Activated naive CD8-positive, alpha-beta T cell treated with anti-CD3 and anti-CD28 coated beads, Interleukin-2, amount 50 U/mL, for 24 hours (primary cell): ENCODE measurements around the gene PEG3.

Source experiments
- ATAC-seq: fragments of 150-1000 bp; cut with Tn5 transposase; one replicate; pipeline ENCODE4 v1.10.0; 2021
- DNase-seq: peaks from one replicate; pipeline ENCODE4 v3.0.0; 2021
- H3K27ac Mint-ChIP-seq: one replicate; pipeline ENCODE4 v1.8.0; 2021; ENCODE audit warnings: mild to moderate bottlenecking, mixed read lengths
- H3K27me3 Mint-ChIP-seq: one replicate; pipeline ENCODE4 v1.8.0; 2021; ENCODE audit warnings: mixed read lengths
- H3K36me3 Mint-ChIP-seq: one replicate; pipeline ENCODE4 v1.8.0; 2021; ENCODE audit warnings: low read depth, mixed read lengths
- H3K4me1 Mint-ChIP-seq: one replicate; pipeline ENCODE4 v1.8.0; 2021; ENCODE audit warnings: mixed read lengths
- H3K4me3 Mint-ChIP-seq: one replicate; pipeline ENCODE4 v1.8.0; 2021; ENCODE audit warnings: mild to moderate bottlenecking, moderate library complexity, mixed read lengths
- H3K9me3 Mint-ChIP-seq: one replicate; pipeline ENCODE4 v1.8.0; 2021; ENCODE audit warnings: mixed read lengths

Gene PEG3

GRCh38 chr19:56832352-56832928 is 8.1 kb downstream of the PEG3 start:
- H3K4me3 Mint-ChIP-seq = no peak overlapping the region
- peaks cover 6% of the 10 kb centered on the region for H3K27me3 Mint-ChIP-seq
- peaks cover 6% of the 10 kb centered on the region for H3K36me3 Mint-ChIP-seq
- no peak for ATAC-seq
- peaks cover 37% of the 10 kb centered on the region for H3K9me3 Mint-ChIP-seq
- no peak for DNase-seq
- no peak overlapping the region for H3K27ac Mint-ChIP-seq
- H3K4me1 Mint-ChIP-seq = no peaks in the 10 kb centered on the region

DNA sequence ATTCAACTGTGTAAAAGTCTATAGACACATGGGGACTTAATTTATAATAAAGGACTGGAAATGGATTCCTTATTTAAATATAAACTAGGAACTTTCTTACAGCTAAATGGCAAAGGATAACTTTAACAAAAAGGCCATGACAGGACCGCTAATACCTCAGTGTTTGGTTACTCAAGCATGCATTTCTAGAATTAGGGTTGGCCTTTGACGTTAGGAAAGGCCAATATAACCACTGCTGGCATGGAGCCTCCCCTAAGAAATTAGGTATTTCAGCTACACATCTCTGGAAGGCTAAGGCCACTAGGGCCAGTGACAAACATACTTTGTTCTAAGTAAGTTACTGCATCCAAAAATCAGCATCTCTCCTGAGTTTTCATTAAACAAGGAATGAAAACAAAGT is 9.3 kb downstream of the PEG3 start:
- H3K36me3 Mint-ChIP-seq = peaks cover 4% of the 10 kb centered on the region
- no peak overlapping the region for H3K4me3 Mint-ChIP-seq
- no peaks in the 10 kb centered on the region for H3K4me1 Mint-ChIP-seq
- DNase-seq = no peak
- H3K9me3 Mint-ChIP-seq = peaks cover 30% of the 10 kb centered on the region
- no peak overlapping the region for H3K27ac Mint-ChIP-seq
- no peak for ATAC-seq
- H3K27me3 Mint-ChIP-seq = peaks cover 2% of the 10 kb centered on the region

DNA sequence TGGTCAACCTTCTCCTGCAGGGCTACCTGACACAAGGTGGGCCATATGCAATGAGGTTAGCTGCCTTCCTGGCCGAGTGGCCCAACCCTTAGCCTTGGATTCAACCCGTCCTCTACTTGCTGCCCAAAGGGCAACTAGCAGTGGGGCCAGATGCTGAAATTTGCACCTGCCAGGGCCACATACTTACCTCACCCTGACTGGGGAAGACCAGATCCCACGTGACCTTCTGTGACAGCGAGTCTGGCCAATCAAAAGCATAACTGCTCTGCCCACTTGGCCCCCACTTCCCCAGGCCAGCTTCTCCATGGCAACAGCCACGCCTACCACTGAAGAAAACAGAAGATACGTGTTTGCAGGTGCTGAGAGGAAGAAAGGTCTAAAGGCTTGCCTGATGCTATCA is 10.9 kb downstream of the PEG3 start:
- peaks cover 25% of the 10 kb centered on the region for H3K9me3 Mint-ChIP-seq
- no peak overlapping the region for H3K27ac Mint-ChIP-seq
- H3K4me3 Mint-ChIP-seq = no peak overlapping the region
- H3K36me3 Mint-ChIP-seq = no peaks in the 10 kb centered on the region
- no peak for ATAC-seq
- H3K4me1 Mint-ChIP-seq = no peaks in the 10 kb centered on the region
- no peaks in the 10 kb centered on the region for H3K27me3 Mint-ChIP-seq
- no peak for DNase-seq

- no peaks in the 10 kb centered on the region for H3K27me3 Mint-ChIP-seq
- no peak overlapping the region for H3K27ac Mint-ChIP-seq
- peaks cover 28% of the 10 kb centered on the region for H3K9me3 Mint-ChIP-seq
- ATAC-seq (no peak), DNase-seq (no peak)
- H3K36me3 Mint-ChIP-seq = no peaks in the 10 kb centered on the region
- H3K4me1 Mint-ChIP-seq = no peaks in the 10 kb centered on the region
- H3K4me3 Mint-ChIP-seq = no peak overlapping the region
Measured at GRCh38 chr19:56827708-56828107, 12.8 kb downstream of the PEG3 start.

DNA sequence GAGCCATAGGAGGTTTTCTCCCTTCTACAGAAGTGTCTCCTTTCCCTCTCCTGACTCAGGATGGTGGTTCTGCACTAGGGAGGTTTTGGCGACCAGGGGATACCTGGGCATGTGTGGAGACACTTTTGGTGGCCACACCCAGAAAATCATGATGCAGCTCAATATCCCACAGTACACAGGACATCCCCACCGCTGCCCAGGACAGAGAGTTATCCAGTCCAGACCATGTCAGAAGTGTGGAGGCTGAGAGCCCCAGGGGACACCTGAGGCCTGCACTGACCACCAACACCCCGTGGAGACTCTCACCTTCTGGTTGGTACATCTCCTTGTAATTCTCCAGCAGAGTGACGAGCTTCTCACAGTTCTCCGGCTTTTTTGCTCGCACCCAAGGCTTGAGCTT is 16.6 kb downstream of the PEG3 start:
- no peak overlapping the region for H3K27ac Mint-ChIP-seq
- H3K9me3 Mint-ChIP-seq = peaks cover 39% of the 10 kb centered on the region
- H3K4me3 Mint-ChIP-seq = no peak overlapping the region
- no peaks in the 10 kb centered on the region for H3K4me1 Mint-ChIP-seq
- no peak for ATAC-seq
- no peak for DNase-seq
- no peaks in the 10 kb centered on the region for H3K36me3 Mint-ChIP-seq
- H3K27me3 Mint-ChIP-seq = no peaks in the 10 kb centered on the region

GRCh38 chr19:56823417-56823816 is 17.1 kb downstream of the PEG3 start:
- ATAC-seq = no peak
- Mint-ChIP-seq H3K27me3 (no peaks in the 10 kb centered on the region), H3K4me1 (no peaks in the 10 kb centered on the region), H3K27ac (no peak overlapping the region), H3K36me3 (no peaks in the 10 kb centered on the region), H3K4me3 (no peak overlapping the region), H3K9me3 (peaks cover 42% of the 10 kb centered on the region)
- DNase-seq = no peak

GRCh38 chr19:56822755-56823154 is 17.8 kb downstream of the PEG3 start:
- H3K36me3 Mint-ChIP-seq = peaks cover 3% of the 10 kb centered on the region
- no peak overlapping the region for H3K4me3 Mint-ChIP-seq
- H3K4me1 Mint-ChIP-seq = no peaks in the 10 kb centered on the region
- H3K27ac Mint-ChIP-seq = no peak overlapping the region
- ATAC-seq (no peak), DNase-seq (no peak)
- H3K27me3 Mint-ChIP-seq = no peaks in the 10 kb centered on the region
- H3K9me3 Mint-ChIP-seq = peaks cover 45% of the 10 kb centered on the region

DNA sequence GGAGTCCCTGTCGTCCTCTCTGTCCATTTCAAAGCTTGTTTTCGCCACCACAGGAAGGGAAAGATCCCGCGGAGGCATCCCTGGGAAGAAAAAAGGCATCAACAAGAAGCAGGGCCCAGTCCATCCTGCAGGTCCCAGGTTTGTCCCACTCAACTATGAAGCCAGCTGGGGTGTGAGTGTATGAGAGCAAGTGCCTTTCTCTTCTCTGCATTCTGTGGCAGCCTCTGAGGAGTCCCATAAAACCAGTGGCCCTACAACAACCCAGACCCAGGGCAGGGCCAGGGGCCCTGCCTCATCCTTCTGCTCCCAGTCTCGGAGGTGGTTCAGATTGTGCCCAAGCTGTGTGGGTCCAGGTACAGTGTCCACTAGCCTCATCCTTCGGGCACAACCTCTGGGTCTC is 18.9 kb downstream of the PEG3 start:
- H3K9me3 Mint-ChIP-seq = peaks cover 51% of the 10 kb centered on the region
- H3K4me3 Mint-ChIP-seq = no peak overlapping the region
- H3K27ac Mint-ChIP-seq = no peak overlapping the region
- no peaks in the 10 kb centered on the region for H3K27me3 Mint-ChIP-seq
- peaks cover 3% of the 10 kb centered on the region for H3K36me3 Mint-ChIP-seq
- no peaks in the 10 kb centered on the region for H3K4me1 Mint-ChIP-seq
- DNase-seq = no peak
- no peak for ATAC-seq

- no peak overlapping the region for H3K27ac Mint-ChIP-seq
- no peaks in the 10 kb centered on the region for H3K4me1 Mint-ChIP-seq
- H3K27me3 Mint-ChIP-seq = no peaks in the 10 kb centered on the region
- peaks cover 3% of the 10 kb centered on the region for H3K36me3 Mint-ChIP-seq
- DNase-seq (no peak), ATAC-seq (no peak)
- H3K4me3 Mint-ChIP-seq = no peak overlapping the region
- H3K9me3 Mint-ChIP-seq = peaks cover 56% of the 10 kb centered on the region
Measured at GRCh38 chr19:56821209-56821608, 19.3 kb downstream of the PEG3 start.

DNA sequence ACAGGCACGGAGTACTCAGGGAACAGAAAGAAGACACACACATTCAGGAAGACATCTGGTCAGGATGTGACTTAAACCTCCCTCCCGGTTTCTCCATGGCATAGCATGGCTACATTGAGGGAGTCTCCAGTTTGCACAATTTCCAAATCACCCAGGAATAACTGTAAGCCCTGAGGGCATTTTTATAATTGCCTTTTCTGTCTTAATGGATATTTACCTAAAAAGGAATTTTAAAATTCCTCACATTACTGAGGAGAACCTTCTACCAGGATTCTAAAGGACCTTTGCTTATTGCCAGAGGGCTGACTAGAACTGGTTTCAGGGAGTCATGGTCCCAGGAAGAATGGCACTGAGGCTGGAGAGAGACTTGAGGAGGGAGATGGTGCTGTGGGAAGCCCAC is 21.4 kb downstream of the PEG3 start:
- H3K4me1 Mint-ChIP-seq = no peaks in the 10 kb centered on the region
- no peak for ATAC-seq
- H3K36me3 Mint-ChIP-seq = peaks cover 3% of the 10 kb centered on the region
- no peak overlapping the region for H3K4me3 Mint-ChIP-seq
- no peaks in the 10 kb centered on the region for H3K27me3 Mint-ChIP-seq
- no peak for DNase-seq
- H3K27ac Mint-ChIP-seq = no peak overlapping the region
- peaks cover 59% of the 10 kb centered on the region for H3K9me3 Mint-ChIP-seq

GRCh38 chr19:56814656-56815055 is 25.9 kb downstream of the PEG3 start:
- no peak overlapping the region for H3K4me3 Mint-ChIP-seq
- no peaks in the 10 kb centered on the region for H3K4me1 Mint-ChIP-seq
- peaks cover 3% of the 10 kb centered on the region for H3K36me3 Mint-ChIP-seq

DNA sequence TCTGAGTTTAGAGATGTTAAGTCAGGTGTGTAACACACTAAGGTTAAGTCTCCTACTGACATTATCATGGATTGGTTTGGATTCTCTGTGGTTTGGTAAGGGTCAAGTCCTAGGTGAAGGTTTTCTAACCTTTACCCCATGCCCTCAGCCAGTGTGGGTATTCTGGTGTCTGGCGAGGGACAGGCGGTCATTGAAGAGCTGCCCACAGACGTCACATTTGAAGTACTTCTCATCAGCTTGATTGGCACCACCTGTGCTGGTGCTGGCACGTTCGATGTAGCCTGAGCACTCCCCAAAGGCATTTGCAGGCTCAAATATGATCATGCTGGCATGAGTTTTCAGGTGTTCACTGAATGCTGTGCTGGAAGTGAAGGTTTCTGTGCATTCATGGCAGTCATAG is 27.0 kb downstream of the PEG3 start:
- Mint-ChIP-seq H3K27me3 (no peaks in the 10 kb centered on the region), H3K27ac (no peak overlapping the region), H3K4me1 (no peaks in the 10 kb centered on the region), H3K4me3 (no peak overlapping the region), H3K9me3 (peaks cover 65% of the 10 kb centered on the region), H3K36me3 (peaks cover 3% of the 10 kb centered on the region)
- DNase-seq (no peak), ATAC-seq (no peak)

More at GRCh38 chr19:56814656-56815055, 25.9 kb downstream of the PEG3 start:
- Mint-ChIP-seq H3K9me3 (peaks cover 64% of the 10 kb centered on the region), H3K27ac (no peak overlapping the region), H3K27me3 (no peaks in the 10 kb centered on the region)
- no peak for ATAC-seq
- DNase-seq = no peak

- peaks cover 66% of the 10 kb centered on the region for H3K9me3 Mint-ChIP-seq
Measured at GRCh38 chr19:56811480-56811879, 29.0 kb downstream of the PEG3 start.

GRCh38 chr19:56810260-56810659 is 30.3 kb downstream of the PEG3 start:
- ATAC-seq (no peak), DNase-seq (no peak)
- H3K4me1 Mint-ChIP-seq = no peaks in the 10 kb centered on the region
- H3K27ac Mint-ChIP-seq = no peak overlapping the region
- H3K36me3 Mint-ChIP-seq = peaks cover 2% of the 10 kb centered on the region
- no peaks in the 10 kb centered on the region for H3K27me3 Mint-ChIP-seq
- H3K9me3 Mint-ChIP-seq = peaks cover 68% of the 10 kb centered on the region
- H3K4me3 Mint-ChIP-seq = no peak overlapping the region

More at GRCh38 chr19:56811480-56811879, 29.0 kb downstream of the PEG3 start:
- H3K36me3 Mint-ChIP-seq = peaks cover 2% of the 10 kb centered on the region
- no peak overlapping the region for H3K4me3 Mint-ChIP-seq
- no peak overlapping the region for H3K27ac Mint-ChIP-seq
- no peaks in the 10 kb centered on the region for H3K27me3 Mint-ChIP-seq
- no peak for ATAC-seq
- no peaks in the 10 kb centered on the region for H3K4me1 Mint-ChIP-seq
- DNase-seq = no peak

DNA sequence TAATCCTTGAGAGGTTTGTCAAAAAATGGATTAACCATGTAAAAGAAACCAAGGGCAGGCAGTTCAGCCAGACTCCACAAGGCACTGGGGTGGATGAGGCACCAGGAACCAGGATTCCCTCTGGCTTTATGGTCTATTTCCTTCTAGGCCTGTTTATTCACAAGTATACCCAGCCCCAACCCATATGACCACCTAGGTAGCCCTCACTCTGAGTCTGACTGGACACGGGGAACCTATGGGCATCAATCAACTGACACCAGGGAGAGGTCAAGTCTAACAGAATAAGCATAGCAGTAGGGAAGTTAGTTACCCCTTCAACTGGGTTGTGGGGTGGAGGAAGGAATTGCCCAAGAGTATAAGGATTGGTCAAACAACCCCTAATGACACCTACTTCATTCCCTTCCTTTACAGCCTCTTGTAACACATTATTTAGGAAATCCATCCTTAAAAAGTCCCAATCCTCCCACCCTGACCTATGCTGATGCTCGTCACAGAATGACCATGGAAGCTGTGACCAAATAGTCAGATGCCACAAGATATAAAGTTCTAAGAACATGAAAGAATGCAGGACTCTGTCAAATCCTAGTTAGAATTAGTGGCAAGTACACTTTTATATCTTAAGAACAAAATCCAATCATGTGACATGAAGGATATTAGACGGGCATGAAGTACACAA is 31.7 kb downstream of the PEG3 start:
- no peak for ATAC-seq
- DNase-seq = no peak
- Mint-ChIP-seq H3K4me1 (no peaks in the 10 kb centered on the region), H3K27ac (no peak overlapping the region), H3K27me3 (no peaks in the 10 kb centered on the region), H3K4me3 (no peak overlapping the region), H3K9me3 (peaks cover 65% of the 10 kb centered on the region), H3K36me3 (peaks cover 2% of the 10 kb centered on the region)
